Stimulated activated CD4-positive, alpha-beta T cell treated with anti-CD3 and anti-CD28 coated beads, TNF-alpha, amount 100 ng/mL, for 48 hours (primary cell): ENCODE data around the gene TCIRG1.
"Not testable (repeated sequence)": the region's sequence is repeated elsewhere in the genome, so short reads cannot be mapped to it uniquely, and the experiment has no call there.

ENCODE experiments used
- DNase-seq, 3 donors: peaks; one replicate each; pipeline ENCODE4 v3.0.0-alpha.2; 2020; ENCODE audit warnings: low read depth in 3 of 3

TCIRG1 gene

GRCh38 chr11:68082481-68082880, 43.7 kb downstream of the TCIRG1 start:
- DNase-seq, result no peak

- no peak for DNase-seq
Observed at GRCh38 chr11:68083517-68083916, 44.7 kb downstream of the TCIRG1 start.

- no peak for DNase-seq
Observed at GRCh38 chr11:68089679-68090078, 50.9 kb downstream of the TCIRG1 start.

GRCh38 chr11:68090287-68090686, 51.5 kb downstream of the TCIRG1 start:
- no peak for DNase-seq

- no peak for DNase-seq
Observed at GRCh38 chr11:68090706-68091105, 51.9 kb downstream of the TCIRG1 start.

GRCh38 chr11:68092411-68092810, 53.6 kb downstream of the TCIRG1 start:
- DNase-seq, result no peak

GRCh38 chr11:68092946-68093345, 54.1 kb downstream of the TCIRG1 start:
- not testable (repeated sequence) for DNase-seq

- DNase-seq, result no peak
Observed at GRCh38 chr11:68093565-68093964, 54.7 kb downstream of the TCIRG1 start.

- DNase-seq, result no peak
Observed at GRCh38 chr11:68096962-68097361, 58.1 kb downstream of the TCIRG1 start.

- DNase-seq, result no peak
Observed at GRCh38 chr11:68099057-68099456, 60.2 kb downstream of the TCIRG1 start.

GRCh38 chr11:68099474-68100405, 60.9 kb downstream of the TCIRG1 start:
- no peak for DNase-seq
